WTC11 (cell line): ENCODE results near the gene OTOG. TPM values are rescaled to one million over a fixed set of nuclear protein-coding genes. Genes with fewer than 3 reads are reported as not detected.

ENCODE experiments used
- ATAC-seq: fragments of 200-7000 bp; cut with Tn5 transposase; 2 replicates; pipeline ENCODE4 v1.10.0; 2021; ENCODE audit warnings: mild to moderate bottlenecking, moderate library complexity
- CTCF ChIA-PET: fragments of 300-600 bp; sonication (Branson Sonifier 250); formaldehyde crosslinking; loops from one replicate; lab custom pipeline; 2021; ENCODE audit warnings: antibody characterized with exemption; lab: Charles Lee
- POLR2A ChIA-PET: fragments of 350-600 bp; sonication (Branson Sonifier 250); formaldehyde crosslinking; loops from one replicate; lab custom pipeline; 2021; ENCODE audit warnings: antibody characterized with exemption; lab: Charles Lee
- DNase-seq: peaks from one replicate; pipeline ENCODE4 v3.0.0; 2021; ENCODE audit warnings: low spot score
- H3K27ac Mint-ChIP-seq: 2 replicates; pipeline ENCODE4 v1.8.0; 2021; ENCODE audit warnings: mixed read lengths
- H3K27me3 Mint-ChIP-seq: 2 replicates; pipeline ENCODE4 v1.8.0; 2021; ENCODE audit warnings: low read depth, mild to moderate bottlenecking, moderate library complexity, mixed read lengths
- H3K36me3 Mint-ChIP-seq: 2 replicates; pipeline ENCODE4 v1.8.0; 2021; ENCODE audit warnings: mixed read lengths
- H3K4me1 Mint-ChIP-seq: 2 replicates; pipeline ENCODE4 v1.8.0; 2022; ENCODE audit warnings: mixed read lengths
- H3K4me3 Mint-ChIP-seq: 2 replicates; pipeline ENCODE4 v1.8.0; 2021; ENCODE audit warnings: mild to moderate bottlenecking, moderate library complexity, mixed read lengths
- H3K9me3 Mint-ChIP-seq: 2 replicates; pipeline ENCODE4 v1.8.0; 2021; ENCODE audit warnings: mixed read lengths
- E2F1 ChIP-seq: sonication (generic); formaldehyde crosslinking; IDR thresholded peaks from 2 replicates; pipeline ENCODE4 v1.8.0; 2022; ENCODE audit warnings: mild to moderate bottlenecking, missing genetic modification reagents
- FOXP4 ChIP-seq: sonication (generic); formaldehyde crosslinking; IDR thresholded peaks from 2 replicates; pipeline ENCODE4 v1.8.0; 2022; ENCODE audit warnings: mild to moderate bottlenecking, missing genetic modification reagents
- JAZF1 ChIP-seq: fragments of 250-450 bp; sonication (Bioruptor Pico); IDR thresholded peaks from 2 replicates; pipeline ENCODE4 v1.9.0; 2021; ENCODE audit warnings: moderate library complexity, mild to moderate bottlenecking, inconsistent platforms
- JUN ChIP-seq: sonication (generic); formaldehyde crosslinking; IDR thresholded peaks from 2 replicates; pipeline ENCODE4 v1.8.0; 2023; ENCODE audit warnings: mild to moderate bottlenecking, missing genetic modification reagents
- NFE2L1 ChIP-seq: sonication (generic); formaldehyde crosslinking; IDR thresholded peaks from 2 replicates; pipeline ENCODE4 v1.8.1; 2023; ENCODE audit warnings: missing genetic modification reagents
- NFYB ChIP-seq: sonication (generic); formaldehyde crosslinking; conservative IDR thresholded peaks from 2 replicates; pipeline ENCODE4 v1.8.0; 2022; ENCODE audit warnings: low read depth, missing genetic modification reagents
- TEAD4 ChIP-seq: sonication (generic); formaldehyde crosslinking; IDR thresholded peaks from 2 replicates; pipeline ENCODE4 v1.8.0; 2022; ENCODE audit warnings: mild to moderate bottlenecking, missing genetic modification reagents
- TP53 ChIP-seq: sonication (generic); formaldehyde crosslinking; IDR thresholded peaks from 2 replicates; pipeline ENCODE4 v1.8.1; 2023; ENCODE audit warnings: mild to moderate bottlenecking, missing genetic modification reagents
- USF1 ChIP-seq: sonication (generic); formaldehyde crosslinking; IDR thresholded peaks from 2 replicates; pipeline ENCODE4 v1.8.0; 2022; ENCODE audit warnings: mild to moderate bottlenecking, missing genetic modification reagents
- ZMAT4 ChIP-seq: fragments of 250-450 bp; sonication (Bioruptor Pico); IDR thresholded peaks from 2 replicates; pipeline ENCODE4 v1.9.0; 2021; ENCODE audit warnings: mild to moderate bottlenecking
- ZNF396 ChIP-seq: fragments of 250-450 bp; sonication (Bioruptor Pico); IDR thresholded peaks from 2 replicates; pipeline ENCODE4 v1.8.0; 2021; ENCODE audit warnings: mild to moderate bottlenecking, moderate library complexity, borderline replicate concordance
- ZNF671 ChIP-seq: fragments of 250-450 bp; sonication (Bioruptor Pico); IDR thresholded peaks from 2 replicates; pipeline ENCODE4 v1.8.0; 2021; ENCODE audit warnings: mild to moderate bottlenecking
- total RNA-seq: library from RNA; stranded (reverse); gene quantifications from 3 replicates; pipeline ENCODE4 v1.2.3, GENCODE V29; 2021
- TF ChIP-seq, protein P1 (sequence below): fragments of 250-450 bp; sonication (Bioruptor Pico); IDR thresholded peaks from 2 replicates; pipeline ENCODE4 v1.9.0; 2021; ENCODE audit warnings: mild to moderate bottlenecking, borderline replicate concordance
- TF ChIP-seq, protein P2 (sequence below): fragments of 250-450 bp; sonication (Bioruptor Pico); conservative IDR thresholded peaks from 2 replicates; pipeline ENCODE4 v1.9.0; 2021; ENCODE audit warnings: mild to moderate bottlenecking

The OTOG gene
- total RNA-seq, 1 experiment from 2014 or later = 1.4 TPM

GRCh38 chr11:17599460-17599925 is 52.4 kb downstream of the OTOG start:
- Mint-ChIP-seq H3K27me3 (peaks cover 7% of the 10 kb centered on the region), H3K4me1 (peaks cover 6% of the 10 kb centered on the region), H3K36me3 (peaks cover 9% of the 10 kb centered on the region; the same call in 1 of the 2 replicates), H3K9me3 (peaks cover 12% of the 10 kb centered on the region), H3K27ac (no peak overlapping the region), H3K4me3 (no peak overlapping the region)
- TF ChIP-seq ZNF396 (no peak), ZMAT4 (CRISPR knock-in tag) (no peak), NFYB (no peak), JAZF1 (CRISPR knock-in tag) (no peak), E2F1 (CRISPR knock-in tag) (no peak), NFE2L1 (CRISPR knock-in tag) (no peak), TP53 (CRISPR knock-in tag) (no peak), TEAD4 (no peak), FOXP4 (CRISPR knock-in tag) (no peak), ZNF671 (CRISPR knock-in tag) (no peak), JUN (no peak), USF1 (no peak)
- TF ChIP-seq, protein P1, sequence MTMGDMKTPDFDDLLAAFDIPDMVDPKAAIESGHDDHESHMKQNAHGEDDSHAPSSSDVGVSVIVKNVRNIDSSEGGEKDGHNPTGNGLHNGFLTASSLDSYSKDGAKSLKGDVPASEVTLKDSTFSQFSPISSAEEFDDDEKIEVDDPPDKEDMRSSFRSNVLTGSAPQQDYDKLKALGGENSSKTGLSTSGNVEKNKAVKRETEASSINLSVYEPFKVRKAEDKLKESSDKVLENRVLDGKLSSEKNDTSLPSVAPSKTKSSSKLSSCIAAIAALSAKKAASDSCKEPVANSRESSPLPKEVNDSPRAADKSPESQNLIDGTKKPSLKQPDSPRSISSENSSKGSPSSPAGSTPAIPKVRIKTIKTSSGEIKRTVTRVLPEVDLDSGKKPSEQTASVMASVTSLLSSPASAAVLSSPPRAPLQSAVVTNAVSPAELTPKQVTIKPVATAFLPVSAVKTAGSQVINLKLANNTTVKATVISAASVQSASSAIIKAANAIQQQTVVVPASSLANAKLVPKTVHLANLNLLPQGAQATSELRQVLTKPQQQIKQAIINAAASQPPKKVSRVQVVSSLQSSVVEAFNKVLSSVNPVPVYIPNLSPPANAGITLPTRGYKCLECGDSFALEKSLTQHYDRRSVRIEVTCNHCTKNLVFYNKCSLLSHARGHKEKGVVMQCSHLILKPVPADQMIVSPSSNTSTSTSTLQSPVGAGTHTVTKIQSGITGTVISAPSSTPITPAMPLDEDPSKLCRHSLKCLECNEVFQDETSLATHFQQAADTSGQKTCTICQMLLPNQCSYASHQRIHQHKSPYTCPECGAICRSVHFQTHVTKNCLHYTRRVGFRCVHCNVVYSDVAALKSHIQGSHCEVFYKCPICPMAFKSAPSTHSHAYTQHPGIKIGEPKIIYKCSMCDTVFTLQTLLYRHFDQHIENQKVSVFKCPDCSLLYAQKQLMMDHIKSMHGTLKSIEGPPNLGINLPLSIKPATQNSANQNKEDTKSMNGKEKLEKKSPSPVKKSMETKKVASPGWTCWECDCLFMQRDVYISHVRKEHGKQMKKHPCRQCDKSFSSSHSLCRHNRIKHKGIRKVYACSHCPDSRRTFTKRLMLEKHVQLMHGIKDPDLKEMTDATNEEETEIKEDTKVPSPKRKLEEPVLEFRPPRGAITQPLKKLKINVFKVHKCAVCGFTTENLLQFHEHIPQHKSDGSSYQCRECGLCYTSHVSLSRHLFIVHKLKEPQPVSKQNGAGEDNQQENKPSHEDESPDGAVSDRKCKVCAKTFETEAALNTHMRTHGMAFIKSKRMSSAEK (CRISPR knock-in tag) = no peak
- TF ChIP-seq, protein P2, sequence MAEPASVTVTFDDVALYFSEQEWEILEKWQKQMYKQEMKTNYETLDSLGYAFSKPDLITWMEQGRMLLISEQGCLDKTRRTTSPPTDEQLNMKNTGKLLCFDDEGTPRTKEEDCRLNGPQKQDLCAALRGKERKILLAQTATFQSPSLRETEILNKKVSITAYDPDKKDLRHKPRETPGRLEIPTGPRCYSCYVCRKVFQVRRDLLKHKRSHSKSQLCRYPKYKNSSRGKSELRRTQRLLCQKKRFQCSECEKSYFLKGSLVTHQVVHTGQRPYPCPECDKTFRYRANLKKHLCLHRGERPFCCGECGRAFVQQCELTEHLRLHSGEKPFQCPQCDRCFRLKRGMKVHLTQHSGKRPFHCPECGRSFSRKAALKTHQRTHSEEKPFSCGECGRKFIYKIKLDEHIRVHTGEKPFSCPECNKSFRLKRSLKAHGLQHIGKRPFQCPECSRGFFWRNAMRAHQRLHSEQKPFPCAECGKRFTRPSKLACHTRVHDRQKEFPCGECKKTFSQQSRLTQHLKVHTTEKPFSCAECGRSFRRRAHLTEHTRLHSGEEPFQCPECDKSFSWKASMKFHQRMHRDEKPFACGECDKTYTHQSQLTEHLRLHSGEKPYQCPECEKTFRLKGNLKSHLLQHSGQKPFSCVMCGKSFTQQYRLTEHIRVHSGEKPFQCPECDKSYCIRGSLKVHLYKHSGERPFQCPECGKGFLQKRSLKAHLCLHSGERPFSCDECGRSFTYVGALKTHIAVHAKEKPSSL (CRISPR knock-in tag) = no peak
- POLR2A ChIA-PET = no interaction called here
- DNase-seq (no peak), ATAC-seq (no peak)
- CTCF ChIA-PET = interaction anchor here (0.9 to 5.9 kb wide), 32 partner anchors 8 to 379 kb away, joined by 3 to 108 read pairs (median 6); partner anchors contain the start of genes KCNC1, MYOD1 and OTOG
